ENCODE measurements around the gene SH2D7. TPM values are rescaled to one million over a fixed set of nuclear protein-coding genes. Genes with fewer than 3 reads are reported as not detected.
A peak's percentile ranks its signal among the peaks of the same experiment; 100 is the strongest.

The SH2D7 gene
- total and polyA plus RNA-seq, 12 donors = not detected

GRCh38 chr15:78047761-78048627, 44.4 kb upstream of the SH2D7 start:
- TF ChIP-seq CTCF (IDR thresholded peaks at IDR 0.05) = peak in 1 of 9 donors; percentile 14
- 37 to 49% methylated on average over 8 of the region's 8 CpGs for WGBS, 2 donors
- ATAC-seq (peak; percentile 19 to 78 (median 63)), DNase-seq (peak in 1 of 2 donors; percentile 49)
- peaks cover 18 to 95% (median 65%) of the 10 kb centered on the region in 9 donors for H3K4me1 ChIP-seq
- intact Hi-C loops (cut with DNase I) = loop anchor here in 1 of 10 donors (2.0 kb wide), 1 partner anchor 29 kb away; the partner anchor contains the start of gene TBC1D2B
- H3K4me3 ChIP-seq = peak overlapping the region in 1 of 10 donors; percentile 6
- H3K9me3 ChIP-seq = no peaks in the 10 kb centered on the region
- peaks cover 0 to 45% (median 18%) of the 10 kb centered on the region in 9 donors for H3K36me3 ChIP-seq
- no peaks in the 10 kb centered on the region for H3K27me3 ChIP-seq
- H3K27ac ChIP-seq = peak overlapping the region; percentile 52 to 87 (median 70)

GRCh38 chr15:78048628-78048920, 43.8 kb upstream of the SH2D7 start:
- Histone ChIP-seq H3K27me3 (no peaks in the 10 kb centered on the region), H3K36me3 (peaks cover 0 to 45% (median 13%) of the 10 kb centered on the region in 9 donors), H3K27ac (peak overlapping the region; percentile 52 to 87 (median 70)), H3K4me3 (peak overlapping the region in 1 of 10 donors; percentile 6), H3K9me3 (no peaks in the 10 kb centered on the region), H3K4me1 (peaks cover 18 to 99% (median 66%) of the 10 kb centered on the region in 9 donors)
- DNase-seq (peak in 1 of 2 donors; percentile 42), ATAC-seq (peak; percentile 36 to 77 (median 64))
- TF ChIP-seq CTCF (IDR thresholded peaks at IDR 0.05) = no peak
- intact Hi-C loops (cut with DNase I) = loop anchor here in 1 of 10 donors (2.0 kb wide), 1 partner anchor 28 kb away; the partner anchor contains the start of gene TBC1D2B
- 46 to 49% methylated on average over 5 of the region's 5 CpGs for WGBS, 2 donors

- TF ChIP-seq CTCF (IDR thresholded peaks at IDR 0.05) = no peak
- DNase-seq = no peak
- H3K36me3 ChIP-seq = peaks cover 0 to 38% (median 0%) of the 10 kb centered on the region in 9 donors
- ATAC-seq = peak in 6 of 8 donors; percentile 31 to 61 (median 38)
- intact Hi-C loops (cut with DNase I) = loop anchor here in 2 of 10 donors (2.0 to 5.0 kb wide), 2 partner anchors 27 to 42 kb away; partner anchors contain the start of genes SH2D7 (in 1 of the 2) and TBC1D2B (in 1 of the 2)
- WGBS, 2 donors = 50 to 64% methylated on average over 7 of the region's 7 CpGs
- peak overlapping the region in 1 of 10 donors; percentile 4 for H3K4me3 ChIP-seq
- no peaks in the 10 kb centered on the region for H3K27me3 ChIP-seq
- peak overlapping the region in 8 of 10 donors; percentile 13 to 87 (median 70) for H3K27ac ChIP-seq
- peaks cover 18 to 98% (median 66%) of the 10 kb centered on the region in 9 donors for H3K4me1 ChIP-seq
- no peaks in the 10 kb centered on the region for H3K9me3 ChIP-seq
Measured at GRCh38 chr15:78049691-78050440, 42.5 kb upstream of the SH2D7 start.

- H3K27ac ChIP-seq = peak overlapping the region in 5 of 10 donors; percentile 13 to 85 (median 34)
- no peak overlapping the region for H3K4me3 ChIP-seq
- no peaks in the 10 kb centered on the region for H3K27me3 ChIP-seq
- H3K36me3 ChIP-seq = peaks cover 0 to 32% (median 0%) of the 10 kb centered on the region in 9 donors
- H3K9me3 ChIP-seq = no peaks in the 10 kb centered on the region
- ATAC-seq = no peak
- peaks cover 18 to 98% (median 69%) of the 10 kb centered on the region in 9 donors for H3K4me1 ChIP-seq
- DNase-seq = no peak
- WGBS, 2 donors = 60 to 64% methylated on average over 1 of the region's 1 CpG
- TF ChIP-seq CTCF (IDR thresholded peaks at IDR 0.05) = no peak
- intact Hi-C loops (cut with DNase I) = loop anchor here in 1 of 10 donors (5.0 kb wide), 1 partner anchor 42 kb away; the partner anchor contains the start of gene SH2D7
Measured at GRCh38 chr15:78050441-78050809, 41.9 kb upstream of the SH2D7 start.

Data from heart right ventricle (tissue), 16 donors.